SK-N-SH treated with all-trans-retinoic acid at 6 μM for 48 hours (cell line): Measurements from ENCODE around the gene ARID4B.

ENCODE experiments used
- ARNTL ChIP-seq: fragments of 450-650 bp; formaldehyde crosslinking; IDR thresholded peaks from 2 replicates; pipeline ENCODE4 v1.5.0; 2020; ENCODE audit warnings: low read depth, mild to moderate bottlenecking, moderate library complexity, borderline replicate concordance
- CREB5 ChIP-seq: fragments of 250-450 bp; sonication (Bioruptor Pico); IDR thresholded peaks from 2 replicates; pipeline ENCODE4 v1.5.1; 2020; ENCODE audit warnings: low read depth, mild to moderate bottlenecking, moderate library complexity
- PATZ1 ChIP-seq: fragments of 250-450 bp; sonication (Bioruptor Pico); IDR thresholded peaks from 2 replicates; pipeline ENCODE4 v1.8.0; 2020; ENCODE audit warnings: mild to moderate bottlenecking, moderate library complexity, borderline replicate concordance
- POU6F1 ChIP-seq: fragments of 250-450 bp; sonication (Bioruptor Pico); IDR thresholded peaks from 2 replicates; pipeline ENCODE4 v1.8.0; 2021; ENCODE audit warnings: low read depth, mild to moderate bottlenecking, moderate library complexity, borderline replicate concordance
- PPARA ChIP-seq: fragments of 250-450 bp; sonication (Bioruptor Pico); IDR thresholded peaks from 2 replicates; pipeline ENCODE4 v1.5.0; 2020; ENCODE audit warnings: mild to moderate bottlenecking, borderline replicate concordance
- TOX ChIP-seq: fragments of 250-450 bp; sonication (Bioruptor Pico); IDR thresholded peaks from 2 replicates; pipeline ENCODE4 v1.8.0; 2021; ENCODE audit warnings: mild to moderate bottlenecking, moderate library complexity, borderline replicate concordance
- ZC3H10 ChIP-seq: fragments of 250-450 bp; sonication (Bioruptor Pico); IDR thresholded peaks from 2 replicates; pipeline ENCODE4 v1.5.1; 2021; ENCODE audit warnings: mild to moderate bottlenecking, moderate library complexity
- ZFP3 ChIP-seq: fragments of 250-450 bp; sonication (Bioruptor Pico); IDR thresholded peaks from 2 replicates; pipeline ENCODE4 v1.5.0; 2020; ENCODE audit warnings: mild to moderate bottlenecking, moderate library complexity
- ZFP30 ChIP-seq: fragments of 450-650 bp; formaldehyde crosslinking; IDR thresholded peaks from 2 replicates; pipeline ENCODE4 v1.5.0; 2022; ENCODE audit warnings: mild to moderate bottlenecking, moderate library complexity
- ZNF70 ChIP-seq: fragments of 450-650 bp; formaldehyde crosslinking; IDR thresholded peaks from 2 replicates; pipeline ENCODE4 v1.5.0; 2020; ENCODE audit warnings: mild to moderate bottlenecking, moderate library complexity
- ZNF8 ChIP-seq: fragments of 450-650 bp; formaldehyde crosslinking; IDR thresholded peaks from 2 replicates; pipeline ENCODE4 v1.5.0; 2020; ENCODE audit warnings: mild to moderate bottlenecking, moderate library complexity

- TF ChIP-seq PATZ1 (CRISPR knock-in tag) (no peak), ZFP3 (CRISPR knock-in tag) (no peak), ZNF70 (CRISPR knock-in tag) (no peak), TOX (no peak), CREB5 (no peak), ZFP30 (CRISPR knock-in tag) (no peak), ARNTL (CRISPR knock-in tag) (no peak), ZC3H10 (CRISPR knock-in tag) (no peak), ZNF8 (CRISPR knock-in tag) (no peak), POU6F1 (CRISPR knock-in tag) (no peak), PPARA (CRISPR knock-in tag) (no peak)
Measured at GRCh38 chr1:235328271-235329138, 526 bp upstream of the ARID4B start, which contains the start of gene GGPS1.
